Stomach smooth muscle (tissue), 2 donors: ENCODE results near the gene L1TD1.
"Not testable (repeated sequence)": the region's sequence is repeated elsewhere in the genome, so short reads cannot be mapped to it uniquely, and the experiment has no call there.

Experiments
- H3K27ac ChIP-seq: one replicate; pipeline ENCODE4 v1.7.0; 2013; ENCODE audit warnings: mild to moderate bottlenecking, low read length, inconsistent platforms
- H3K27me3 ChIP-seq, 2 donors: one replicate each; pipeline ENCODE4 v1.7.0; 2013; ENCODE audit warnings: low read length in 2 of 2; ENCODE audit not compliant: insufficient read depth in 2 of 2, control insufficient read depth in 1 of 2
- H3K36me3 ChIP-seq, 2 donors: one replicate each; pipeline ENCODE4 v1.7.0; 2013; ENCODE audit warnings: low read length in 2 of 2; ENCODE audit not compliant: control insufficient read depth in 2 of 2, insufficient read depth in 2 of 2
- H3K4me1 ChIP-seq: one replicate; pipeline ENCODE4 v1.7.0; 2013; ENCODE audit warnings: low read length; ENCODE audit not compliant: control insufficient read depth, insufficient read depth
- H3K4me3 ChIP-seq, 2 donors: one replicate each; pipeline ENCODE4 v1.7.0; 2013; ENCODE audit warnings: low read length in 2 of 2
- H3K9ac ChIP-seq, 2 donors: one replicate each; pipeline ENCODE4 v1.7.0; 2013; ENCODE audit warnings: low read length in 2 of 2, mild to moderate bottlenecking in 1 of 2
- H3K9me3 ChIP-seq, 2 donors: one replicate each; pipeline ENCODE4 v1.7.0; 2013; ENCODE audit warnings: low read length in 2 of 2; ENCODE audit not compliant: control insufficient read depth in 2 of 2
- donor health status: healthy.
- donor health status: Pancreatic carcinoma.

Gene L1TD1, protein sequence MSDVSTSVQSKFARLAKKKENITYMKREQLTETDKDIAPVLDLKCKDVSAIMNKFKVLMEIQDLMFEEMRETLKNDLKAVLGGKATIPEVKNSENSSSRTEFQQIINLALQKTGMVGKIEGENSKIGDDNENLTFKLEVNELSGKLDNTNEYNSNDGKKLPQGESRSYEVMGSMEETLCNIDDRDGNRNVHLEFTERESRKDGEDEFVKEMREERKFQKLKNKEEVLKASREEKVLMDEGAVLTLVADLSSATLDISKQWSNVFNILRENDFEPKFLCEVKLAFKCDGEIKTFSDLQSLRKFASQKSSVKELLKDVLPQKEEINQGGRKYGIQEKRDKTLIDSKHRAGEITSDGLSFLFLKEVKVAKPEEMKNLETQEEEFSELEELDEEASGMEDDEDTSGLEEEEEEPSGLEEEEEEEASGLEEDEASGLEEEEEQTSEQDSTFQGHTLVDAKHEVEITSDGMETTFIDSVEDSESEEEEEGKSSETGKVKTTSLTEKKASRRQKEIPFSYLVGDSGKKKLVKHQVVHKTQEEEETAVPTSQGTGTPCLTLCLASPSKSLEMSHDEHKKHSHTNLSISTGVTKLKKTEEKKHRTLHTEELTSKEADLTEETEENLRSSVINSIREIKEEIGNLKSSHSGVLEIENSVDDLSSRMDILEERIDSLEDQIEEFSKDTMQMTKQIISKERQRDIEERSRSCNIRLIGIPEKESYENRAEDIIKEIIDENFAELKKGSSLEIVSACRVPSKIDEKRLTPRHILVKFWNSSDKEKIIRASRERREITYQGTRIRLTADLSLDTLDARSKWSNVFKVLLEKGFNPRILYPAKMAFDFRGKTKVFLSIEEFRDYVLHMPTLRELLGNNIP

DNA sequence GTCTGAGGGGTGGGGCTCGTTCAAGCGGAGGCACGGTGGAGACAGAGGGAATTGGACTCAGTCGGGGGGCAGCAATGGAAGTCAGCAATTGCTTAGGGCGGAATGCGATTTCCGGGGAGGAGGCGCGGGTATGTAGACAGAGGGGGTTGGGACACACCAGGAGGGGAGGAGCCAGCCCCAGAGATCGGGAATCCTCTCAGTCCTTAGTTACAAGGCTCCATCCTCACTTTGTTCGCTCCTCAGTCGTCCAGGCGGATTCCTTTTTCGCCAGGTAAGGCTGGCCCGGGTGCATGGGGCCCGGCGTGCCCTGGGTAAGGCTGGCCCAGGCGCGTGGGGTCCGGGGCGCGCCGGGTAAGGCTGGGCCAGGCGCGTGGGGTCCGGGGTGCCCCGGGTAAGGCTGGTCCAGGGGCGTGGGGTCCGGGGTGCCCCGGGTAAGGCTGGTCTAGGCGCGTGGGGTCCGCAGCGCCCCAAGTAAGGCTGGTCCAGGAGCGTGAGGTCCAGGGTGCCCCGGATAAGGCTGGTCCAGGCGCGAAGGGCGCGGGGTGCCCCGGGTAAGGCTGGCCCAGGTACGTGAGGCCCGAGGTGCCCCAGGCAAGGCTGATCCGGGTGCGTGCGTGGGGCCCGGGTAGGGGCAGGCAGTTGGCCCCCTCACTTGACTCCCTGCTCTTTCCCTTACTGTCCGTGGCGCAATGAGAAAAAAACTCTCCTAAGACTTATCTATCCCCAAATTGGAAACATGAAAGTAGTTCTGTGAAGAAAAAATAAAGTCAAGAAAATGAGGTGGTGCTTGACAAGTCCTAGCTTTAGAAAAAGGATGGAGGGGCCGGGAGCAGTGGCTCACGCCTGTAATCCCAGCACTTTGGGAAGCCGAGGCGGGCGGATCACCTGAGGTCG is at the start of gene L1TD1:
Gene L1TD1, plus strand, starts transcription at position 199 of the 894 bp plus-strand sequence. CDS start 11,780 bp downstream, outside the sequence.
- peaks cover 10 to 22% of the 10 kb centered on the region in 2 donors for H3K27me3 ChIP-seq
- H3K9me3 ChIP-seq, result no peaks in the 10 kb centered on the region
- H3K4me1 ChIP-seq, result no peaks in the 10 kb centered on the region
- H3K9ac ChIP-seq, result no peak within 1 kb of the TSS
- no peak within 1 kb of the TSS for H3K27ac ChIP-seq
- no peaks in the 10 kb centered on the region for H3K36me3 ChIP-seq
- no peak within 1 kb of the TSS for H3K4me3 ChIP-seq

DNA sequence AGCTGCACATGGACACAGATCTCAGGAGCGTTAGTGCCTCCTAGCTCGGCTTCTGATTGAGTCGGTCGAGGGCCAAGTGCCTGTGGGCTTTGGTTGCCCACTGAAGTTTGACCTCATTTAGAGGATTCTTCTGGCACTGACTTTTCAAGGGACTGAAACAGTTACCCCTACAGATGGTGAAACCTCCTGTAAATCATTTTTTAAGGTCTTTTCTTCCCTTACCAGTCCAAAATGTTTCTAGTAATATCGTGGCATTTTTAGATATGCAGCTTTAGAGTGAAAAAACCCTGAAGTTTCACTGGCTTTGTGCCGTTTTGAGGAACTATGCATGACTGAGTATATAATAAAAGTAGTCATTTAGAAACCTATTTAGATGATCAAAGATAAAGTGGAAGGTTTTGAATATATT is 34.7 kb upstream of the L1TD1 start:
- Histone ChIP-seq H3K9me3 (no peaks in the 10 kb centered on the region), H3K27ac (no peak overlapping the region), H3K4me1 (no peaks in the 10 kb centered on the region), H3K27me3 (no peaks in the 10 kb centered on the region), H3K36me3 (peaks cover 2% of the 10 kb centered on the region in 2 donors), H3K4me3 (no peak overlapping the region), H3K9ac (no peak overlapping the region)

DNA sequence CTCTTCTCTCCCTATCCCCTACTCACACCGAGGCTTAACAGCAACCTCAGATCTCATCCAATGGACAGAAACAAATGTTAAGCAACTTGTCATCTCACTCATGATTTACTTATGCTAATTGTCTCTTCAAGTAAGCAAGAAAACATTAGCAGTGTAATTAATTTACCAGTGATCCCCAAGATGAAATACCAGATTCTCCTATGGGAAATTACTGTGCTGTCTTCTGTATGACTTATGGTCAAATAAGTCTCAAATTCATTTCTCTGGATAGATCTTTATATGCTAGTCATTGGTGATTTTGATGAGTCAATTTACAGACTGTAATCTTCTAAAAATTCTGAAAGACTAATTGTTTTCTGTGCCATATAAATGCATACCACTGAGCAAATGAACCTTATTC is 32.9 kb upstream of the L1TD1 start:
- Histone ChIP-seq H3K4me1 (no peaks in the 10 kb centered on the region), H3K9ac (no peak overlapping the region), H3K36me3 (peaks cover 2% of the 10 kb centered on the region in 2 donors), H3K4me3 (no peak overlapping the region), H3K27me3 (no peaks in the 10 kb centered on the region), H3K27ac (no peak overlapping the region), H3K9me3 (no peaks in the 10 kb centered on the region)

DNA sequence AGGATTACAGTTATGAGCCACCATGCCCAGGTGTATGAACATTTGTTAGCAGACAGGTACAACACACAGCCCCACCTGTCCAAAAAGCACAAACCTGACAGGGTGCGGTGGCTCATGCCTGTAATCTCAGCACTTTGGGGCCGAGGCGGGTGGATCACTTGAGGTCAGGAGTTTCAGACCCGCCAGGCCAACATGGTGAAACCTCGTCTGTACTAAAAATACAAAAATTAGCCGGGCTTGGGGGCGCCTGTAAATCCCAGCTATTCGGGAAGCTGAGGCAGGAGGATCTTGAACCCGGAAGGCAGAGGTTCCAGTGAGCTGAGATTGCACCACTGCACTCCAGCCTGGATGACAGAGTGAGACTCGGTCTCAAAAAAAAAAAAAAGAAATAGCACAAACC is 24.3 kb upstream of the L1TD1 start:
- not testable (repeated sequence) for H3K4me3 ChIP-seq, H3K27ac ChIP-seq, H3K27me3 ChIP-seq, H3K9ac ChIP-seq, H3K36me3 ChIP-seq, H3K9me3 ChIP-seq, H3K4me1 ChIP-seq

DNA sequence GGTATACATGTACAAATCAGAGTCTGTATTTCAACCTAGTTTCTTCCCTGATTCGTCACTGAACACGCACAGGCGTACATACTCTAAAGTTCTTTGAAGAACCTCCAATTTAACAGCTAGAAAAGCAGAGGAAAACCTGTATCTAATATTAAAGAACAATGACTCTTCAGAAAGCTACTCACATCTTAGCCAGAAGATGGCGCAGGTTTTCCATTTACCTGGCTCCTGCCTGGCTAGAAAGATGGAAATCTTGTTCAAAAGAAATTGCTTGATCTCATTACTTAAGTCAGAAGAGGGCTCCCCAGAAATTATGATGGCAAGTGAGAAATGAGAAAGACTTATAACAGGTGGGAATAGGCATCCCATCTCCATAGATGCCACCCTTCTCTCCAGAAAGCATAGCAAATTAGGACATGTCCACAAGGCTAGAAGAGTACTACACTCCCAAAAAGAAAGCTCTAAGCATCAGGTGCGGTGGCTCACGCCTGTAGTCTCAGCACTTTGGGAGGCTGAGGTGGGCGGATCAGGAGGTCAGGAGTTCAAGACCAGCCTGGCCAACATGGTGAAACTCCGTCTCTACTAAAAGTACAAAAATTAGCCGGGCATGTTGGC is 19.0 kb upstream of the L1TD1 start:
- Histone ChIP-seq H3K9me3 (no peaks in the 10 kb centered on the region), H3K4me3 (no peak overlapping the region), H3K36me3 (no peaks in the 10 kb centered on the region), H3K9ac (no peak overlapping the region), H3K27me3 (peaks cover 0 to 4% of the 10 kb centered on the region in 2 donors), H3K27ac (no peak overlapping the region), H3K4me1 (no peaks in the 10 kb centered on the region)

DNA sequence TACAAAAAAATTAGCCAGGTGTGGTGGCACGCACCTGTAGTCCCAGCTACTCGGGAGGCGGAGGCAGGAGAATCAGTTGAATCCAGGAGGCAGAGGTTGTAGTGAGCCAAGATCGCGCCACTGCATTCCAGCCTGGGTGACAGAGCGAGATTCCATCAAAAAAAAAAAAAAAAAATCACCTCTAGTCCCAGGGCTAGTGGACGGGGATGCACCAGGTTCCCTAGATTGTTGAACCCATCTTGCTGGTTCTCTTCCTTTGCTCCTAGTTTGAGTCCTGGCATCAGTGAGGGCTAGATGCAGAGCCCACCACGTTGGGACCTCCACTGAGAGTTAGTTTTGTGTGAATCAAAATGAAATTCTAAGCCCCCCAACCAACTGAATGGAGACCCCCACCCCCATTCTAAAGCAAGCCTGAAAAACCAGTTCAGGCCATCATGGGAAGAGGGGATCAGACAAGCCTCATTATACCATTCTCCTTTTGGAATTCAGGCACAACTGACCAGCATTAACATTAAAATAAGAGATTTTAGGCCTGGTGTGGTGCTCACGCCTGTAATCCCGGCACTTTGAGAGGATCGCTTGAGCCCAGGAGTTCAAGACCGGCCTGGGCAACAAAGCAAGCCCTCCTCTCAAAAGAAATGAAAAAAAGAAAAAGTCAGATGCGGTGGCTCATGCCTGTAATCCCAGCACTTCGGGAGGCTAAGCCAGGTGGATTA is 17.9 kb upstream of the L1TD1 start:
- Histone ChIP-seq H3K4me3 (no peak overlapping the region), H3K9me3 (no peaks in the 10 kb centered on the region), H3K36me3 (no peaks in the 10 kb centered on the region), H3K27ac (no peak overlapping the region), H3K4me1 (no peaks in the 10 kb centered on the region), H3K9ac (no peak overlapping the region), H3K27me3 (peaks cover 0 to 4% of the 10 kb centered on the region in 2 donors)

DNA sequence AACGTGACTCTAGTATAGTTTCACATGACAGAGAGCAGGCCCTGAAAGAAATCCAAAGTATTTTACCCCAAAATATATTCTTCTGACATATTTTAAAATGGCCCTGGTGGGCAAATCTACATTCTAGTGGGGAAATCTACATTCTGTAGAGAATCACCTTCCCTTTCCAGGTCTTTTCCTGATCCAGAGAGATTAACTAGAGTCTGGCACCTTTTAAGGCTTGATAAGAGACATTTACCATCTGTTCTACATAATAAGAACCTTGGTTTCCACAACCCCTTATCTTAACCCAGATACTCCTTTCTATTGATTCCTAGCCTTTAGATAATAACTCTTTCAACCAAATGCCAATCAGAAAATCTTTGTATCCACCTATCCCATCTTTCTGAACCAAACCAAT is 17.0 kb upstream of the L1TD1 start:
- no peak overlapping the region for H3K9ac ChIP-seq
- no peaks in the 10 kb centered on the region for H3K36me3 ChIP-seq
- no peaks in the 10 kb centered on the region for H3K27me3 ChIP-seq
- no peak overlapping the region for H3K27ac ChIP-seq
- H3K4me1 ChIP-seq, result no peaks in the 10 kb centered on the region
- H3K4me3 ChIP-seq, result no peak overlapping the region
- no peaks in the 10 kb centered on the region for H3K9me3 ChIP-seq

DNA sequence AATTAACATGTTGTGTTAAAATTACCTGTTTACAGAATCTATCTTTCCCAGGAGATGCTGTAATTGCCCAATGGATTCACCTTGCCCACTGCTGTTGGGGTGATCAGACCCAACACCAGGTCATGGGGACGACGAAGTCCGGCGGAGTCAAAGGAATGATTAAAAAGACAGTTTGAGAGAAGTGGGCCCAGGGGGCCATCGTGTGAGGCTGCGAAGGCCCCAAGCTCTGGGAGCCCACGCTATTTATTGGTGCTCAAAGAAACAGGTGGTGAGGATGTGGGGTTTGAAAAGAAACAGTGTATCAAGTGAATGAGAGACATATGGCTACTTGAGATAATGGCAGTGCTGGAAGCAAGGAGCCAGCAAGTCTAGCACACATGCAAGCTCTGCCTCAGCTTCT is 16.3 kb upstream of the L1TD1 start:
- Histone ChIP-seq H3K4me1 (no peaks in the 10 kb centered on the region), H3K27ac (no peak overlapping the region), H3K4me3 (no peak overlapping the region), H3K36me3 (no peaks in the 10 kb centered on the region), H3K9ac (no peak overlapping the region), H3K27me3 (no peaks in the 10 kb centered on the region), H3K9me3 (no peaks in the 10 kb centered on the region)

DNA sequence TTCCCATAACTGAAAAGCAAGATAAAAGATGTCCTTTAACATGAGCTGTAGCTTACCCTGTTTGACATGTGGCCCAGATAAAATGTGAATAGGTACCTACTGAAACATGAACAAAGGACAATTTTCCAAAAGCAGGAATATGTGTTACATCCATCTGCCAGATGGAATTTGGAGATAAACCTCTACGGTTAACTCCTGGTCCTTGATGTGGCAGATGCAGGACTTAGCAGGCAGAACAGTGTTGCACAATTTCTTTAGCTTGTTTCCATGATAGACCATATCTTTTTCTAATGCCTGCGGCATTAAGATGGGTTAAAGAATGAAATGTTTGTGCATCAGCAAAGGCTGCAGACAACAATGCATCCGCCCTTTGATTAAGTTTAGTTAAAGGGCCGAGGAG is 14.6 kb upstream of the L1TD1 start:
- not testable (repeated sequence) for H3K27me3 ChIP-seq

More for the DNA sequence above, 14.6 kb upstream of the L1TD1 start:
- not testable (repeated sequence) for H3K4me1 ChIP-seq, H3K27ac ChIP-seq, H3K4me3 ChIP-seq, H3K9ac ChIP-seq, H3K36me3 ChIP-seq, H3K9me3 ChIP-seq
